NCI-H146 treated with DMSO at 0.1 percent for 48 hours (cell line): ENCODE results near the gene NUBPL.
"Not testable (repeated sequence)": the region's sequence is repeated elsewhere in the genome, so short reads cannot be mapped to it uniquely, and the experiment has no call there.

Experiments used
- DNase-seq: peaks from one replicate; lab custom pipeline; 2025; ENCODE audit not compliant: unreplicated experiment; lab: John Stamatoyannopoulos, UW

NUBPL gene

GRCh38 chr14:31578266-31578665, 17.1 kb downstream of the NUBPL start:
- DNase-seq: no peak

- no peak for DNase-seq
These were observed 17.7 kb downstream of the NUBPL start for GRCh38 chr14:31578792-31579501.

- no peak for DNase-seq
These were observed 19.0 kb downstream of the NUBPL start for GRCh38 chr14:31580234-31580633.

- DNase-seq: no peak
These were observed 21.1 kb downstream of the NUBPL start for GRCh38 chr14:31582286-31582691.

- DNase-seq: no peak
These were observed 21.7 kb downstream of the NUBPL start for GRCh38 chr14:31582836-31583452.

GRCh38 chr14:31590206-31590605, 29.0 kb downstream of the NUBPL start:
- no peak for DNase-seq

- DNase-seq: no peak
These were observed 30.9 kb downstream of the NUBPL start for GRCh38 chr14:31592122-31592521.

- no peak for DNase-seq
These were observed 31.4 kb downstream of the NUBPL start for GRCh38 chr14:31592631-31593030.

GRCh38 chr14:31596342-31597095, 35.3 kb downstream of the NUBPL start:
- DNase-seq: no peak

- DNase-seq: no peak
These were observed 44.5 kb downstream of the NUBPL start for GRCh38 chr14:31605702-31606101.

- no peak for DNase-seq
These were observed 50.7 kb downstream of the NUBPL start for GRCh38 chr14:31611778-31612433.

- DNase-seq: no peak
These were observed 52.0 kb downstream of the NUBPL start for GRCh38 chr14:31613188-31613587.

GRCh38 chr14:31618884-31619283, 57.7 kb downstream of the NUBPL start:
- DNase-seq: not testable (repeated sequence)

- DNase-seq: no peak
These were observed 58.2 kb downstream of the NUBPL start for GRCh38 chr14:31619440-31619839.

GRCh38 chr14:31620898-31621297, 59.7 kb downstream of the NUBPL start:
- DNase-seq: not testable (repeated sequence)

- no peak for DNase-seq
These were observed 60.9 kb downstream of the NUBPL start for GRCh38 chr14:31622060-31622459.

GRCh38 chr14:31652900-31653299, 91.7 kb downstream of the NUBPL start:
- DNase-seq: not testable (repeated sequence)

- DNase-seq: no peak
These were observed 96.7 kb downstream of the NUBPL start for GRCh38 chr14:31657917-31658316.

GRCh38 chr14:31659278-31659677, 98.1 kb downstream of the NUBPL start:
- no peak for DNase-seq

- no peak for DNase-seq
These were observed 99.0 kb downstream of the NUBPL start for GRCh38 chr14:31660191-31660590.

- DNase-seq: no peak
These were observed 99.5 kb downstream of the NUBPL start for GRCh38 chr14:31660728-31661127.

- no peak for DNase-seq
These were observed 107.1 kb downstream of the NUBPL start for GRCh38 chr14:31668348-31668747.
